PC-9 (cell line): Measurements from ENCODE around the gene SMC6. TPM values are rescaled to one million over a fixed set of nuclear protein-coding genes. Genes with fewer than 3 reads are reported as not detected.

ENCODE experiments used
- BruUV-seq: library from RNA; stranded (reverse); fragments of 400-500 nt; replicated peaks from 2 replicates; lab custom pipeline; 2021; lab: Mats Ljungman, UMichigan
- CTCF ChIA-PET: fragments of 300-600 bp; sonication (Branson Sonifier 250); formaldehyde crosslinking; loops from one replicate; lab custom pipeline; 2022; ENCODE audit warnings: antibody characterized with exemption; lab: Charles Lee
- POLR2A ChIA-PET: fragments of 300-600 bp; sonication (Branson Sonifier 250); formaldehyde crosslinking; loops from one replicate; lab custom pipeline; 2022; ENCODE audit warnings: antibody characterized with exemption; ENCODE audit not compliant: unreplicated experiment; lab: Charles Lee
- DNase-seq, 2 experiments: peaks; one replicate each; pipeline versions ENCODE4 v3.0.0 to v3.0.0-alpha.2; 2015 to 2022; ENCODE audit warnings: mixed read lengths in 1 of 2
- H2AFZ ChIP-seq: fragments of 200-600 bp; sonication (generic); 2 replicates; pipeline ENCODE4 v1.8.1; 2017; ENCODE audit warnings: antibody characterized with exemption
- H3F3A ChIP-seq: fragments of 200-600 bp; sonication (generic); 2 replicates; pipeline ENCODE4 v1.8.1; 2017; ENCODE audit warnings: antibody characterized with exemption, mild to moderate bottlenecking, low read depth; ENCODE audit not compliant: insufficient read depth
- H3K27ac ChIP-seq: fragments of 200-600 bp; sonication (generic); 2 replicates; pipeline ENCODE4 v1.6.1; 2016; ENCODE audit warnings: mixed run types
- H3K27me3 ChIP-seq: fragments of 200-600 bp; sonication (generic); 2 replicates; pipeline ENCODE4 v1.6.1; 2016; ENCODE audit warnings: low read depth, mixed run types; ENCODE audit not compliant: insufficient read depth
- H3K36me3 ChIP-seq: fragments of 200-600 bp; sonication (generic); 2 replicates; pipeline ENCODE4 v1.6.1; 2016; ENCODE audit warnings: low read depth, mixed run types
- H3K4me1 ChIP-seq: fragments of 200-600 bp; sonication (generic); replicated peaks from 2 replicates; pipeline ENCODE4 v1.6.1; 2016; ENCODE audit warnings: mixed run types; ENCODE audit not compliant: insufficient read depth
- H3K4me2 ChIP-seq: fragments of 200-600 bp; sonication (generic); 2 replicates; pipeline ENCODE4 v1.6.1; 2017; ENCODE audit warnings: mixed run types
- H3K4me3 ChIP-seq: fragments of 200-600 bp; sonication (generic); 2 replicates; pipeline ENCODE4 v1.6.1; 2016; ENCODE audit warnings: mixed run types
- H3K79me2 ChIP-seq: fragments of 200-600 bp; sonication (generic); 2 replicates; pipeline ENCODE4 v1.6.1; 2017; ENCODE audit warnings: low read depth, mixed run types
- H3K9me2 ChIP-seq: fragments of 200-600 bp; sonication (generic); 2 replicates; pipeline ENCODE4 v1.8.1; 2017; ENCODE audit warnings: mild to moderate bottlenecking; ENCODE audit not compliant: insufficient read depth
- H3K9me3 ChIP-seq: fragments of 200-600 bp; sonication (generic); 2 replicates; pipeline ENCODE4 v1.8.1; 2016; ENCODE audit warnings: low read depth; ENCODE audit not compliant: insufficient read depth
- H4K20me1 ChIP-seq: fragments of 200-600 bp; sonication (generic); 2 replicates; pipeline ENCODE4 v1.8.1; 2017; ENCODE audit not compliant: insufficient read depth
- EZH2 ChIP-seq: fragments of 200-600 bp; sonication (generic); IDR thresholded peaks from 2 replicates; pipeline ENCODE4 v1.8.0; 2017; ENCODE audit warnings: antibody characterized with exemption, low read depth
- intact Hi-C: fragments of 100-400 bp; cut with micrococcal nuclease; formaldehyde crosslinking; loops from one replicate; pipeline ENCODE4 v1.10.0; 2022; ENCODE audit not compliant: unreplicated experiment
- total RNA-seq: library from RNA; stranded (reverse); gene quantifications from 2 replicates; pipeline ENCODE4 v1.2.3, GENCODE V29; 2021
- TF ChIP-seq, protein P1 (sequence below): fragments of 200-600 bp; sonication (generic); conservative IDR thresholded peaks from 2 replicates; pipeline ENCODE4 v1.6.1; 2017; ENCODE audit warnings: mixed run types, antibody characterized with exemption, mild to moderate bottlenecking, moderate library complexity

Gene SMC6
- total RNA-seq, 1 experiment from 2014 or later = 19.2 TPM

DNA sequence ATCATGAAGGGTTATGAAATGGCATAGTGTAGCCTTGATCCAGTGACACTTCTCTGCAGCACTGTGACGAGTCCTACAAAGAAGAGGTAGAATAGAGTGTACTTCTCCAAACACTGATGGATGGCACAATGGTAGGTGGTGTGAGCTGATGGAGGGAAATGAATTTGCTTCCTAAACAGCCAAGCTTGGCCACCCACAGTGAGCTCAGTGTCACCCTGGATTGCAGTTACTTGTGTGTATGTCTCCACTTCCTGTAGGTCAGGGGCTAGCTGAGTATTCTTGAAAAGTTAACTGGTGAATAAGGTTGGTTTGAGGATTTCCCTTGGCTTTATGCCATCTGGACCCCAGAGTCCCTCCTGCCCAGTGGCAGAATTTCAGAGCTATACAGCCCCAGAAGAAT lies 137.2 kb downstream of the SMC6 start:
- Histone ChIP-seq H3K27ac (peak overlapping the region; percentile 30), H4K20me1 (no peaks in the 10 kb centered on the region), H2AFZ (no peak overlapping the region), H3K36me3 (no peaks in the 10 kb centered on the region), H3K79me2 (no peaks in the 10 kb centered on the region), H3K4me2 (no peak overlapping the region), H3K9me3 (no peaks in the 10 kb centered on the region), H3K9me2 (0 out of 2 replicates have a peak, but pooled peaks cover 5% of the 10 kb centered on the region), H3F3A (peaks cover 12% of the 10 kb centered on the region; the same call in 1 of the 2 replicates), H3K4me3 (no peak overlapping the region), H3K27me3 (no peaks in the 10 kb centered on the region), H3K4me1 (peaks cover 24% of the 10 kb centered on the region)
- BruUV-seq = no TSS peak
- intact Hi-C loops = no loop called here
- DNase-seq = no peak
- ChIA-PET POLR2A (no interaction called here), CTCF (no interaction called here)
- no peak for TF ChIP-seq EZH2
- TF ChIP-seq, protein P1, sequence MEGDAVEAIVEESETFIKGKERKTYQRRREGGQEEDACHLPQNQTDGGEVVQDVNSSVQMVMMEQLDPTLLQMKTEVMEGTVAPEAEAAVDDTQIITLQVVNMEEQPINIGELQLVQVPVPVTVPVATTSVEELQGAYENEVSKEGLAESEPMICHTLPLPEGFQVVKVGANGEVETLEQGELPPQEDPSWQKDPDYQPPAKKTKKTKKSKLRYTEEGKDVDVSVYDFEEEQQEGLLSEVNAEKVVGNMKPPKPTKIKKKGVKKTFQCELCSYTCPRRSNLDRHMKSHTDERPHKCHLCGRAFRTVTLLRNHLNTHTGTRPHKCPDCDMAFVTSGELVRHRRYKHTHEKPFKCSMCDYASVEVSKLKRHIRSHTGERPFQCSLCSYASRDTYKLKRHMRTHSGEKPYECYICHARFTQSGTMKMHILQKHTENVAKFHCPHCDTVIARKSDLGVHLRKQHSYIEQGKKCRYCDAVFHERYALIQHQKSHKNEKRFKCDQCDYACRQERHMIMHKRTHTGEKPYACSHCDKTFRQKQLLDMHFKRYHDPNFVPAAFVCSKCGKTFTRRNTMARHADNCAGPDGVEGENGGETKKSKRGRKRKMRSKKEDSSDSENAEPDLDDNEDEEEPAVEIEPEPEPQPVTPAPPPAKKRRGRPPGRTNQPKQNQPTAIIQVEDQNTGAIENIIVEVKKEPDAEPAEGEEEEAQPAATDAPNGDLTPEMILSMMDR = no peak

DNA sequence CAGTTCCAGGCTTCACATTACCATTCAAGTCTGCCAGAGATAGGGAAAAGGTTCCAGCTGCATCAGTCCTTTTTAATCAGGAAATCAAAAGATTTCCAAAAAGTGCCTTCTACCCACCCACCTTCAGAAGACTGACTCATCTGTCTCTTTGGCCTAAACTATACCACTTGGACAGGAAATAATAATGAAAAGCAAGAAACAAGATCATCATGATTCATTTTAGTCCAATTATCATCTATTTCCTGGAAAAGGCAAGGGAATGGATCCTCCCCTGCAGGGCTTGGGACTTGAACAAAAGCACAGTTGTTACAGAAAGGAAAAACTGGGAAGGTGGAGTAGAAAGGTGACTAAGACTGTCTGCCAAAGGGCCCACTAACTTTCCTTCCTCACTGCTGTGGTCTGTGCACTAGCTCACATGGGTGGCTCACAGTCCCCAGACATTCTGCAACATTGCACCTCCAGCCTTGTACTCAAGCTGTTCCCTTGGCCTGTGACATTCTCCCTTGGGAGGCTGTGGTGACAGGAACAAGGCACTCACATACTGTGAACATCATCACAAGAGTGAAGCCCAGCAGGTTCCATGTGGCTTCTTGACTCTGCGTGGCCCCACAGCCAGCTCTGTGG lies 137.8 kb downstream of the SMC6 start:
- Histone ChIP-seq H4K20me1 (no peaks in the 10 kb centered on the region), H3K4me3 (no peak overlapping the region), H3K36me3 (no peaks in the 10 kb centered on the region), H3K4me2 (peak overlapping the region; percentile 6; the same call in 1 of the 2 replicates), H3K9me3 (no peaks in the 10 kb centered on the region), H3K79me2 (no peaks in the 10 kb centered on the region), H3K27ac (peak overlapping the region; percentile 30), H3K27me3 (no peaks in the 10 kb centered on the region), H3K4me1 (peaks cover 19% of the 10 kb centered on the region), H2AFZ (no peak overlapping the region), H3F3A (peaks cover 12% of the 10 kb centered on the region; the same call in 1 of the 2 replicates), H3K9me2 (0 out of 2 replicates have a peak, but pooled peaks cover 5% of the 10 kb centered on the region)
- TF ChIP-seq, protein P1 = no peak
- TF ChIP-seq EZH2 = no peak
- DNase-seq = peak; percentile 7 to 43
- intact Hi-C loops = no loop called here
- POLR2A ChIA-PET = no interaction called here
- CTCF ChIA-PET = no interaction called here
- BruUV-seq = no TSS peak

DNA sequence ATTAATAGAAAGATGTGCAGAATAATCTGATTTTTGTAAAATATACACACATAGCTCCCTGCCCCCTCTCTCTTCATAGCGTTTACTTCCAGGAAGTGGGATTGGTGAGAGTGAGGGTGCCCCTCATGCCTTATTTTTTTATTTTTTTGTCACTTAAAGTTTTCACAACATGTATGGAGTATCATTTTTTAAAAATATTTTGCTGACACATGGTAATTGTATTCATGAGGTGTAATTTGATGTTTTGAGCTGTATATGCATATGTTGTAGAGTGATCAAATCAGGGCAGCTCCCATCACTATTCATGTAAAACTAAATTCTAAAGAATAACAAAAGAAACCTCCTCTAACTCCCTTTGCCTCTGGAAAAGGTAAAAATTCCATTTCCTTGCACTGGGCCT lies 138.5 kb downstream of the SMC6 start:
- H3K9me3 ChIP-seq = no peaks in the 10 kb centered on the region
- H3K4me1 ChIP-seq = peaks cover 15% of the 10 kb centered on the region
- H3K9me2 ChIP-seq = 0 out of 2 replicates have a peak, but pooled peaks cover 5% of the 10 kb centered on the region
- no peaks in the 10 kb centered on the region for H3K27me3 ChIP-seq
- no peaks in the 10 kb centered on the region for H4K20me1 ChIP-seq
- H3F3A ChIP-seq = peaks cover 12% of the 10 kb centered on the region; the same call in 1 of the 2 replicates
- CTCF ChIA-PET = no interaction called here
- H2AFZ ChIP-seq = no peak overlapping the region
- no TSS peak for BruUV-seq
- H3K79me2 ChIP-seq = no peaks in the 10 kb centered on the region
- POLR2A ChIA-PET = no interaction called here
- no peak overlapping the region for H3K4me3 ChIP-seq
- no peak for DNase-seq
- intact Hi-C loops = no loop called here
- peak overlapping the region; percentile 30 for H3K27ac ChIP-seq
- TF ChIP-seq EZH2 = no peak
- TF ChIP-seq, protein P1 = no peak
- peak overlapping the region; percentile 6; the same call in 1 of the 2 replicates for H3K4me2 ChIP-seq
- H3K36me3 ChIP-seq = no peaks in the 10 kb centered on the region
